ENCODE results near the gene CUL1.
"Not testable (repeated sequence)": the region's sequence is repeated elsewhere in the genome, so short reads cannot be mapped to it uniquely, and the experiment has no call there.

Gene CUL1

GRCh38 chr7:148700661-148701064 is 2.0 kb downstream of the CUL1 start:
- peaks cover 8 to 54% (median 35%) of the 10 kb centered on the region in 4 experiments for H3K4me1 ChIP-seq (ENCODE audit: control extremely low read depth in 1 of 4, control insufficient read depth in 4 of 4, insufficient read depth in 4 of 4, low read length in 3 of 4)
- no peaks in the 10 kb centered on the region for H3K9me3 ChIP-seq (ENCODE audit: control extremely low read depth in 1 of 5, control insufficient read depth in 4 of 5, insufficient read depth in 2 of 5, low read depth in 1 of 5, low read length in 4 of 5)
- peak; percentile 25 to 70 (median 60) for DNase-seq
- peaks cover 0 to 5% (median 0%) of the 10 kb centered on the region in 4 experiments for H3K36me3 ChIP-seq (ENCODE audit: control insufficient read depth in 4 of 4, insufficient read depth in 4 of 4, low read length in 3 of 4)
- ChIA-PET CTCF (interaction anchor here (1.4 to 1.9 kb wide), 2 partner anchors 22 to 125 kb away, joined by 3 to 6 read pairs; no protein-coding TSS in a partner anchor), POLR2A (no interaction called here)
- H3K27me3 ChIP-seq (replicated peaks in 2 of 5; ENCODE audit: control insufficient read depth in 4 of 5, insufficient read depth in 5 of 5, low read length in 4 of 5) = no peaks in the 10 kb centered on the region
- 12% methylated on average over 2 of the region's 3 CpGs for WGBS (ENCODE audit: insufficient coverage)
- peak overlapping the region in 6 of 7 experiments; percentile 20 to 90 (median 86) for H3K4me3 ChIP-seq (ENCODE audit: control insufficient read depth in 1 of 7, extremely low read depth in 1 of 7, insufficient read depth in 4 of 7, low read depth in 2 of 7, low read length in 6 of 7)
- peak overlapping the region in 1 of 2 experiments; percentile 91 for H3K27ac ChIP-seq (ENCODE audit: insufficient read depth in 1 of 2, low read depth in 1 of 2, low read length in 2 of 2, poor library complexity in 1 of 2, severe bottlenecking in 2 of 2)

- Histone ChIP-seq H3K36me3 (ENCODE audit: control insufficient read depth in 4 of 4, insufficient read depth in 4 of 4, low read length in 3 of 4) (peaks cover 0 to 5% (median 0%) of the 10 kb centered on the region in 4 experiments), H3K27ac (ENCODE audit: insufficient read depth in 1 of 2, low read depth in 1 of 2, low read length in 2 of 2, poor library complexity in 1 of 2, severe bottlenecking in 2 of 2) (no peak overlapping the region), H3K27me3 (replicated peaks in 2 of 5; ENCODE audit: control insufficient read depth in 4 of 5, insufficient read depth in 5 of 5, low read length in 4 of 5) (no peaks in the 10 kb centered on the region), H3K4me1 (ENCODE audit: control extremely low read depth in 1 of 4, control insufficient read depth in 4 of 4, insufficient read depth in 4 of 4, low read length in 3 of 4) (peaks cover 8 to 56% (median 36%) of the 10 kb centered on the region in 4 experiments), H3K4me3 (ENCODE audit: control insufficient read depth in 1 of 7, extremely low read depth in 1 of 7, insufficient read depth in 4 of 7, low read depth in 2 of 7, low read length in 6 of 7) (peak overlapping the region in 3 of 7 experiments; percentile 86 to 90 (median 86)), H3K9me3 (ENCODE audit: control extremely low read depth in 1 of 5, control insufficient read depth in 4 of 5, insufficient read depth in 2 of 5, low read depth in 1 of 5, low read length in 4 of 5) (no peaks in the 10 kb centered on the region)
- no peak for DNase-seq
- POLR2A ChIA-PET = no interaction called here
- WGBS (ENCODE audit: insufficient coverage) = 80% methylated on average over 1 of the region's 1 CpG
- CTCF ChIA-PET = interaction anchor here (1.9 to 3.1 kb wide), 2 partner anchors 20 to 126 kb away, joined by 6 to 15 read pairs; no protein-coding TSS in a partner anchor
Measured at GRCh38 chr7:148701414-148701813, 2.7 kb downstream of the CUL1 start.

GRCh38 chr7:148702876-148703670 is 4.4 kb downstream of the CUL1 start:
- CTCF ChIA-PET = interaction anchor here (1.3 to 3.1 kb wide), 2 partner anchors 18 kb away, joined by 3 to 15 read pairs; no protein-coding TSS in a partner anchor
- 96% methylated on average over 9 of the region's 11 CpGs for WGBS (ENCODE audit: insufficient coverage)
- Histone ChIP-seq H3K4me3 (ENCODE audit: control insufficient read depth in 1 of 7, extremely low read depth in 1 of 7, insufficient read depth in 4 of 7, low read depth in 2 of 7, low read length in 6 of 7) (no peak overlapping the region), H3K9me3 (ENCODE audit: control extremely low read depth in 1 of 5, control insufficient read depth in 4 of 5, insufficient read depth in 2 of 5, low read depth in 1 of 5, low read length in 4 of 5) (no peaks in the 10 kb centered on the region), H3K27me3 (replicated peaks in 2 of 5; ENCODE audit: control insufficient read depth in 4 of 5, insufficient read depth in 5 of 5, low read length in 4 of 5) (no peaks in the 10 kb centered on the region), H3K4me1 (ENCODE audit: control extremely low read depth in 1 of 4, control insufficient read depth in 4 of 4, insufficient read depth in 4 of 4, low read length in 3 of 4) (peaks cover 10 to 51% (median 35%) of the 10 kb centered on the region in 4 experiments), H3K36me3 (ENCODE audit: control insufficient read depth in 4 of 4, insufficient read depth in 4 of 4, low read length in 3 of 4) (peaks cover 0 to 5% (median 0%) of the 10 kb centered on the region in 4 experiments), H3K27ac (ENCODE audit: insufficient read depth in 1 of 2, low read depth in 1 of 2, low read length in 2 of 2, poor library complexity in 1 of 2, severe bottlenecking in 2 of 2) (no peak overlapping the region)
- no peak for DNase-seq
- POLR2A ChIA-PET = interaction anchor here (0.5 kb wide), 1 partner anchor 1607 kb away, joined by 3 read pairs; no protein-coding TSS in a partner anchor

- 83% methylated on average over 2 of the region's 8 CpGs for WGBS (ENCODE audit: insufficient coverage)
- CTCF ChIA-PET = interaction anchor here (0.9 to 3.1 kb wide), 2 partner anchors 17 to 20 kb away, joined by 4 to 15 read pairs; no protein-coding TSS in a partner anchor
Measured at GRCh38 chr7:148703671-148703962, 4.9 kb downstream of the CUL1 start.

GRCh38 chr7:148704189-148704588 is 5.5 kb downstream of the CUL1 start:
- no peaks in the 10 kb centered on the region for H3K27me3 ChIP-seq (replicated peaks in 2 of 5; ENCODE audit: control insufficient read depth in 4 of 5, insufficient read depth in 5 of 5, low read length in 4 of 5)
- H3K27ac ChIP-seq (ENCODE audit: insufficient read depth in 1 of 2, low read depth in 1 of 2, low read length in 2 of 2, poor library complexity in 1 of 2, severe bottlenecking in 2 of 2) = no peak overlapping the region
- 80% methylated on average over 1 of the region's 3 CpGs for WGBS (ENCODE audit: insufficient coverage)
- no peaks in the 10 kb centered on the region for H3K9me3 ChIP-seq (ENCODE audit: control extremely low read depth in 1 of 5, control insufficient read depth in 4 of 5, insufficient read depth in 2 of 5, low read depth in 1 of 5, low read length in 4 of 5)
- ChIA-PET CTCF (interaction anchor here (0.9 to 3.1 kb wide), 2 partner anchors 17 to 19 kb away, joined by 4 to 15 read pairs; no protein-coding TSS in a partner anchor), POLR2A (interaction anchor here (0.7 kb wide), 2 partner anchors 184 to 260 kb away, joined by 3 read pairs; no protein-coding TSS in a partner anchor)
- no peak overlapping the region for H3K4me3 ChIP-seq (ENCODE audit: control insufficient read depth in 1 of 7, extremely low read depth in 1 of 7, insufficient read depth in 4 of 7, low read depth in 2 of 7, low read length in 6 of 7)
- H3K36me3 ChIP-seq (ENCODE audit: control insufficient read depth in 4 of 4, insufficient read depth in 4 of 4, low read length in 3 of 4) = peaks cover 0 to 5% (median 0%) of the 10 kb centered on the region in 4 experiments
- DNase-seq = no peak
- H3K4me1 ChIP-seq (ENCODE audit: control extremely low read depth in 1 of 4, control insufficient read depth in 4 of 4, insufficient read depth in 4 of 4, low read length in 3 of 4) = peaks cover 14 to 60% (median 40%) of the 10 kb centered on the region in 4 experiments

More at GRCh38 chr7:148703671-148703962, 4.9 kb downstream of the CUL1 start:
- POLR2A ChIA-PET; H3K27me3 ChIP-seq (replicated peaks in 2 of 5; ENCODE audit: control insufficient read depth in 4 of 5, insufficient read depth in 5 of 5, low read length in 4 of 5); H3K9me3 ChIP-seq (ENCODE audit: control extremely low read depth in 1 of 5, control insufficient read depth in 4 of 5, insufficient read depth in 2 of 5, low read depth in 1 of 5, low read length in 4 of 5); H3K27ac ChIP-seq (ENCODE audit: insufficient read depth in 1 of 2, low read depth in 1 of 2, low read length in 2 of 2, poor library complexity in 1 of 2, severe bottlenecking in 2 of 2); DNase-seq; H3K4me3 ChIP-seq (ENCODE audit: control insufficient read depth in 1 of 7, extremely low read depth in 1 of 7, insufficient read depth in 4 of 7, low read depth in 2 of 7, low read length in 6 of 7); H3K36me3 ChIP-seq (ENCODE audit: control insufficient read depth in 4 of 4, insufficient read depth in 4 of 4, low read length in 3 of 4): not testable (repeated sequence)
- H3K4me1 ChIP-seq (ENCODE audit: control extremely low read depth in 1 of 4, control insufficient read depth in 4 of 4, insufficient read depth in 4 of 4, low read length in 3 of 4) = peaks cover 14 to 57% (median 37%) of the 10 kb centered on the region in 4 experiments

GRCh38 chr7:148704970-148705369 is 6.3 kb downstream of the CUL1 start:
- no peaks in the 10 kb centered on the region for H3K27me3 ChIP-seq (replicated peaks in 2 of 5; ENCODE audit: control insufficient read depth in 4 of 5, insufficient read depth in 5 of 5, low read length in 4 of 5)
- 85% methylated on average over 2 of the region's 3 CpGs for WGBS (ENCODE audit: insufficient coverage)
- H3K9me3 ChIP-seq (ENCODE audit: control extremely low read depth in 1 of 5, control insufficient read depth in 4 of 5, insufficient read depth in 2 of 5, low read depth in 1 of 5, low read length in 4 of 5) = no peaks in the 10 kb centered on the region
- H3K36me3 ChIP-seq (ENCODE audit: control insufficient read depth in 4 of 4, insufficient read depth in 4 of 4, low read length in 3 of 4) = peaks cover 0 to 5% (median 0%) of the 10 kb centered on the region in 4 experiments
- ChIA-PET POLR2A (no interaction called here), CTCF (interaction anchor here (1.1 to 1.5 kb wide), 3 partner anchors 15 to 25 kb away, joined by 3 read pairs; no protein-coding TSS in a partner anchor)
- H3K4me3 ChIP-seq (ENCODE audit: control insufficient read depth in 1 of 7, extremely low read depth in 1 of 7, insufficient read depth in 4 of 7, low read depth in 2 of 7, low read length in 6 of 7) = no peak overlapping the region
- H3K27ac ChIP-seq (ENCODE audit: insufficient read depth in 1 of 2, low read depth in 1 of 2, low read length in 2 of 2, poor library complexity in 1 of 2, severe bottlenecking in 2 of 2) = no peak overlapping the region
- H3K4me1 ChIP-seq (ENCODE audit: control extremely low read depth in 1 of 4, control insufficient read depth in 4 of 4, insufficient read depth in 4 of 4, low read length in 3 of 4) = peaks cover 14 to 57% (median 39%) of the 10 kb centered on the region in 4 experiments
- no peak for DNase-seq

All from common myeloid progenitor, CD34-positive (primary cell).